ENCODE data around the gene BACH2. TPM values are rescaled to one million over a fixed set of nuclear protein-coding genes. Genes with fewer than 3 reads are reported as not detected.
A peak's percentile ranks its signal among the peaks of the same experiment; 100 is the strongest.

BACH2 gene
- total RNA-seq, 4 donors from 2014 or later, result 3.6 to 13.4 (median 7.5) TPM

DNA sequence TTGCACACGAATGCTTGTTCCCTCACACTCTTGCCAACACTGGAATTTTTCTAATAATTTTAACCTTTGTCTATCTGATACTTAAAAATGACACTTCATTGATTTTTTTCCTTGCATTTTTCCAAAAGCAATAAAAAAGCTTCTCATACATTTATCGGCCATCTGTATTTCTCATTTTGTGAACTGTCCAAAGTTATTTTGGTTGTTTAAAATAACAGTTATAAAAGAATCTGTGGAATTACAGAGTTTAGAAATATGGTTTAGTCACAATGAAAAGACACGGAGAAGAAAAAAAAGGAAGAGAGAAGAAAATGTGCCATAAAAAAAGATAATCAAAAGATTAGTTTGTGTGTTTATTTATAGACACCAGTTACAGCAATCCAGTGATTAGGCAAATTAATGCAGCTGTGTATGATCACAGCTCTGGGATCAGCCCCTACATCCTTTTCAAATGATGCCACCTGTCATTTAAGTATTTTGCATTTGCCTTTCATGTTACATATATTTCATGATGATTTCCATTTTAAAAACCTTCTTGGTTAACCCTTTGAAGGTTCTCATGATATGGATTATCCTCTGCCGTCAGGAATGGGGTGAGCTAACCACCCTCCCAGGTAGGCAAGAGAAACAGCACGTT is 171.7 kb downstream of the BACH2 start:
- peaks cover 31 to 48% of the 10 kb centered on the region in 2 donors for H3K4me1 ChIP-seq
- no peaks in the 10 kb centered on the region for H3K36me3 ChIP-seq
- no peak overlapping the region for H3K4me3 ChIP-seq
- H3K27me3 ChIP-seq, result no peaks in the 10 kb centered on the region
- ATAC-seq, result no peak
- in situ Hi-C loops (cut with MboI; ENCODE audit: low sequenced_read_pairs in 4 of 4), result loop anchor here in 1 of 4 donors (25.0 kb wide), 1 partner anchor 162 kb away; the partner anchor contains the start of gene BACH2
- intact Hi-C loops (cut with DNase I; ENCODE audit: low total_unique reads), result no loop called here
- no peak for DNase-seq
- TF ChIP-seq CTCF (IDR thresholded peaks at IDR 0.05 in 4 of 5, conservative IDR thresholded peaks at IDR 0.05 in 1 of 5) (no peak), POLR2A (IDR thresholded peaks at IDR 0.05) (no peak)
- no peaks in the 10 kb centered on the region for H3K9me3 ChIP-seq
- peak overlapping the region in 1 of 4 donors; percentile 33 for H3K27ac ChIP-seq

- intact Hi-C loops (cut with DNase I; ENCODE audit: low total_unique reads), result no loop called here
- Histone ChIP-seq H3K27ac (peak overlapping the region in 1 of 4 donors; percentile 20), H3K27me3 (no peaks in the 10 kb centered on the region), H3K4me3 (no peak overlapping the region), H3K36me3 (no peaks in the 10 kb centered on the region), H3K4me1 (peaks cover 35 to 50% of the 10 kb centered on the region in 2 donors), H3K9me3 (no peaks in the 10 kb centered on the region)
- DNase-seq (no peak), ATAC-seq (no peak)
- in situ Hi-C loops (cut with MboI; ENCODE audit: low sequenced_read_pairs in 4 of 4), result loop anchor here in 1 of 4 donors (25.0 kb wide), 1 partner anchor 163 kb away; the partner anchor contains the start of gene BACH2
- TF ChIP-seq POLR2A (IDR thresholded peaks at IDR 0.05) (no peak), CTCF (IDR thresholded peaks at IDR 0.05 in 4 of 5, conservative IDR thresholded peaks at IDR 0.05 in 1 of 5) (no peak)
Observed at GRCh38 chr6:90123831-90124230, 172.8 kb downstream of the BACH2 start.

GRCh38 chr6:90121982-90122381 is 174.7 kb downstream of the BACH2 start:
- intact Hi-C loops (cut with DNase I; ENCODE audit: low total_unique reads), result no loop called here
- in situ Hi-C loops (cut with MboI; ENCODE audit: low sequenced_read_pairs in 4 of 4), result loop anchor here in 1 of 4 donors (25.0 kb wide), 1 partner anchor 165 kb away; the partner anchor contains the start of gene BACH2
- Histone ChIP-seq H3K27ac (peak overlapping the region; percentile 70 to 80 (median 77)), H3K9me3 (no peaks in the 10 kb centered on the region), H3K4me3 (no peak overlapping the region), H3K36me3 (no peaks in the 10 kb centered on the region), H3K4me1 (peaks cover 35 to 45% of the 10 kb centered on the region in 2 donors), H3K27me3 (no peaks in the 10 kb centered on the region)
- TF ChIP-seq POLR2A (IDR thresholded peaks at IDR 0.05) (no peak), CTCF (IDR thresholded peaks at IDR 0.05 in 4 of 5, conservative IDR thresholded peaks at IDR 0.05 in 1 of 5) (no peak)
- ATAC-seq, result peak; percentile 97 to 98
- DNase-seq, result peak; percentile 61 to 80

DNA sequence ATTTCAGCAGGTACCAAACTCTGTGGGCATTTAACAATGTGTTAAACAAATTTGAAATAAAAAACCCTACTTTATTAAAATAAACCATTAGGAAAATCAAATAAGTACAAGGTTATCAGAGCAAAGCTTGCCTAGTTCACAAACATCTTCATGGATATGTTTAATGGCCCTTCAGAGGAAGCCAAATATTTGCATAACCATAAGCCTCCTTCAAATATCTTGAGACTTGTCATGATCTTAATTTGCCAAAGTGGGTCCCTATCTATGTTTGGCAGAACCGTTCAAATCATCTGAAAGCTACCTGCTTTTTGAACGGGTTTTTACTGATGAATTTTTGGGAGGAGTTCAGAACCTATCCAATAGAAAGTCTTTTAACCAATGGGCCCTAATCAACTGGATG is 176.3 kb downstream of the BACH2 start:
- Histone ChIP-seq H3K27me3 (no peaks in the 10 kb centered on the region), H3K36me3 (no peaks in the 10 kb centered on the region), H3K4me1 (peaks cover 26 to 31% of the 10 kb centered on the region in 2 donors), H3K9me3 (no peaks in the 10 kb centered on the region), H3K4me3 (no peak overlapping the region), H3K27ac (no peak overlapping the region)
- intact Hi-C loops (cut with DNase I; ENCODE audit: low total_unique reads) (no loop called here), in situ Hi-C loops (cut with MboI; ENCODE audit: low sequenced_read_pairs in 4 of 4) (loop anchor here in 1 of 4 donors (25.0 kb wide), 1 partner anchor 167 kb away; the partner anchor contains the start of gene BACH2)
- DNase-seq, result no peak
- ATAC-seq, result no peak
- TF ChIP-seq CTCF (IDR thresholded peaks at IDR 0.05 in 4 of 5, conservative IDR thresholded peaks at IDR 0.05 in 1 of 5) (no peak), POLR2A (IDR thresholded peaks at IDR 0.05) (no peak)
